Right lobe of liver (tissue), 6 donors: ENCODE measurements around the gene SERPINA3. TPM values are rescaled to one million over a fixed set of nuclear protein-coding genes. Genes with fewer than 3 reads are reported as not detected.
"Not testable (repeated sequence)": the region's sequence is repeated elsewhere in the genome, so short reads cannot be mapped to it uniquely, and the experiment has no call there.

Source experiments
- ATAC-seq, 4 donors: fragments of 200-7000 bp; cut with Tn5 transposase; one replicate each; pipeline ENCODE4 v1.9.1; 2020; ENCODE audit warnings: mild to moderate bottlenecking in 4 of 4, moderate library complexity in 4 of 4
- DNase-seq, 3 donors: peaks; one replicate each; pipeline ENCODE4 v3.0.0-alpha.2; 2020
- H3K27ac ChIP-seq, 3 donors: fragments of 200-600 bp; one replicate each; pipeline ENCODE4 v1.8.0; 2022
- H3K27me3 ChIP-seq, 2 donors: fragments of 200-600 bp; one replicate each; pipeline ENCODE4 v1.8.0; 2022
- H3K36me3 ChIP-seq, 4 donors: fragments of 200-600 bp; sonication (generic) in 1 of 4; one replicate each; pipeline versions ENCODE4 v1.5.1 to v1.8.0; 2017 to 2022; ENCODE audit warnings: control low read depth in 1 of 4
- H3K4me1 ChIP-seq, 4 donors: fragments of 200-600 bp; sonication (generic) in 1 of 4; one replicate each; pipeline versions ENCODE4 v1.5.1 to v1.8.0; 2017 to 2022; ENCODE audit warnings: control low read depth in 1 of 4
- H3K4me3 ChIP-seq, 3 donors: fragments of 200-600 bp; one replicate each; pipeline ENCODE4 v1.8.0; 2022
- H3K9me3 ChIP-seq, 4 donors: fragments of 200-600 bp; sonication (generic) in 1 of 4; one replicate each; pipeline versions ENCODE4 v1.5.1 to v1.8.0; 2017 to 2022; ENCODE audit warnings: control low read depth in 1 of 4
- CTCF ChIP-seq, 4 donors: fragments of 200-600 bp in 3 of 4; fragments of 450-650 bp in 1 of 4; IDR thresholded peaks; one replicate each; pipeline versions ENCODE4 v1.5.1 to v1.8.0; 2016 to 2022; ENCODE audit warnings: antibody characterized with exemption in 4 of 4, mild to moderate bottlenecking in 2 of 4
- POLR2A ChIP-seq: fragments of 450-650 bp; IDR thresholded peaks from one replicate; pipeline ENCODE4 v1.6.1; 2017; ENCODE audit warnings: antibody characterized with exemption, mild to moderate bottlenecking
- WGBS: methylation state at CpG from one replicate; pipeline ENCODE4 v1.1.6; 2018; ENCODE audit warnings: low coverage, low lambda C conversion rate; ENCODE audit not compliant: insufficient coverage; ENCODE audit errors: missing lambda C conversion rate; 5-methylcytosine and 5-hydroxymethylcytosine counted together
- intact Hi-C, 2 donors: fragments of 100-400 bp; cut with DNase I; formaldehyde crosslinking; loops; one replicate each; pipeline versions ENCODE4 v1.11.2 to v1.14.1; 2022
- total RNA-seq, 6 experiments: library from RNA; depleted of rRNA in 2 of 6; stranded (reverse); fragments of >200 nt in 2 of 6; fragmentation: NEBNext Ultra II Directional in 3 of 6; extraction: Animal tissue kit (Norgen Biotek cat#: 25700) in 3 of 6; gene quantifications; one replicate each; pipeline versions ENCODE4 v1.1.0 to v1.2.4, GENCODE V29; 2016 to 2023
- donor health status: DM: no; HTN: yes; CAD: no.
- donor health status: DM: no; HTN: no; CAD: no.
- donor health status: DM: no; HTN: no; CAD: no.
- donor health status: DM: no; HTN: yes; CAD: no.
- donor health status: DM: no; HTN: yes; CAD: no.

Gene SERPINA3
- total RNA-seq, 6 experiments from 2014 or later: 5,211 to 12,749 (median 8,707) TPM

- intact Hi-C loops: no loop called here
- Histone ChIP-seq H3K4me3 (no peak overlapping the region), H3K9me3 (no peaks in the 10 kb centered on the region), H3K4me1 (peaks cover 0 to 22% (median 6%) of the 10 kb centered on the region in 4 donors), H3K36me3 (no peaks in the 10 kb centered on the region), H3K27me3 (no peaks in the 10 kb centered on the region), H3K27ac (no peak overlapping the region)
- TF ChIP-seq CTCF (IDR thresholded peaks at IDR 0.05): no peak
- no peak for TF ChIP-seq POLR2A
- no peak for DNase-seq
- ATAC-seq: no peak
- 96% methylated on average over 3 of the region's 3 CpGs for WGBS
Observed at GRCh38 chr14:94605361-94605760, 6.8 kb upstream of the SERPINA3 start.

GRCh38 chr14:94608966-94609365, 3.2 kb upstream of the SERPINA3 start:
- H3K4me1 ChIP-seq: peaks cover 0 to 12% (median 3%) of the 10 kb centered on the region in 4 donors
- H3K4me3 ChIP-seq, ATAC-seq, H3K9me3 ChIP-seq, DNase-seq, H3K27ac ChIP-seq, H3K27me3 ChIP-seq, H3K36me3 ChIP-seq, intact Hi-C loops: not testable (repeated sequence)
- 56% methylated on average over 1 of the region's 1 CpG for WGBS

- ATAC-seq: no peak
- no peaks in the 10 kb centered on the region for H3K9me3 ChIP-seq
- peaks cover 0 to 13% (median 3%) of the 10 kb centered on the region in 4 donors for H3K4me1 ChIP-seq
- peaks cover 0 to 28% (median 10%) of the 10 kb centered on the region in 4 donors for H3K36me3 ChIP-seq
- intact Hi-C loops: no loop called here
- WGBS: 74% methylated on average over 3 of the region's 5 CpGs
- DNase-seq: no peak
- H3K27me3 ChIP-seq: no peaks in the 10 kb centered on the region
- TF ChIP-seq CTCF (IDR thresholded peaks at IDR 0.05) (no peak), POLR2A (no peak)
- peak overlapping the region; percentile 58 to 83 (median 67) for H3K27ac ChIP-seq
- no peak overlapping the region for H3K4me3 ChIP-seq
Observed at GRCh38 chr14:94611179-94611578, 1.0 kb upstream of the SERPINA3 start.

- Histone ChIP-seq H3K27ac (peak overlapping the region; percentile 56 to 83 (median 67)), H3K4me1 (peaks cover 0 to 25% (median 3%) of the 10 kb centered on the region in 4 donors), H3K9me3 (no peaks in the 10 kb centered on the region), H3K27me3 (no peaks in the 10 kb centered on the region), H3K4me3 (peak overlapping the region; percentile 68 to 88 (median 74)), H3K36me3 (peaks cover 0 to 39% (median 12%) of the 10 kb centered on the region in 4 donors)
- ATAC-seq: peak in 3 of 4 donors; percentile 2 to 41 (median 22)
- intact Hi-C loops: no loop called here
- TF ChIP-seq POLR2A (peak; percentile 61), CTCF (IDR thresholded peaks at IDR 0.05) (no peak)
- 12% methylated on average over 9 of the region's 9 CpGs for WGBS
- DNase-seq: peak in 1 of 3 donors; percentile 39
Observed at GRCh38 chr14:94612580-94613554, 676 bp downstream of the SERPINA3 start.
